ENCODE measurements around the gene CACNA2D3.

Gene CACNA2D3

GRCh38 chr3:54800478-54800877 lies 678.1 kb downstream of the CACNA2D3 start:
- DNase-seq (ENCODE audit: low spot score), result no peak

GRCh38 chr3:54801977-54802376 lies 679.6 kb downstream of the CACNA2D3 start:
- no peak for DNase-seq (ENCODE audit: low spot score)

GRCh38 chr3:54810401-54810800 lies 688.0 kb downstream of the CACNA2D3 start:
- no peak for DNase-seq (ENCODE audit: low spot score)

GRCh38 chr3:54814224-54814623 lies 691.9 kb downstream of the CACNA2D3 start:
- DNase-seq (ENCODE audit: low spot score), result no peak

GRCh38 chr3:54817628-54818027 lies 695.3 kb downstream of the CACNA2D3 start:
- no peak for DNase-seq (ENCODE audit: low spot score)

GRCh38 chr3:54818486-54818885 lies 696.1 kb downstream of the CACNA2D3 start:
- DNase-seq (ENCODE audit: low spot score), result no peak

GRCh38 chr3:54818942-54819341 lies 696.6 kb downstream of the CACNA2D3 start:
- DNase-seq (ENCODE audit: low spot score), result no peak

- DNase-seq (ENCODE audit: low spot score), result no peak
Observed at GRCh38 chr3:54819946-54820345, 697.6 kb downstream of the CACNA2D3 start.

- DNase-seq (ENCODE audit: low spot score), result no peak
Observed at GRCh38 chr3:54822206-54822605, 699.9 kb downstream of the CACNA2D3 start.

GRCh38 chr3:54826251-54826691 lies 703.9 kb downstream of the CACNA2D3 start:
- no peak for DNase-seq (ENCODE audit: low spot score)

- DNase-seq (ENCODE audit: low spot score), result no peak
Observed at GRCh38 chr3:54827056-54827687, 704.8 kb downstream of the CACNA2D3 start.

- DNase-seq (ENCODE audit: low spot score), result no peak
Observed at GRCh38 chr3:54827776-54828175, 705.4 kb downstream of the CACNA2D3 start.

GRCh38 chr3:54830658-54831057 lies 708.3 kb downstream of the CACNA2D3 start:
- no peak for DNase-seq (ENCODE audit: low spot score)

GRCh38 chr3:54831112-54831511 lies 708.8 kb downstream of the CACNA2D3 start:
- DNase-seq (ENCODE audit: low spot score), result no peak

- DNase-seq (ENCODE audit: low spot score), result no peak
Observed at GRCh38 chr3:54832876-54833275, 710.5 kb downstream of the CACNA2D3 start.

GRCh38 chr3:54835701-54836100 lies 713.3 kb downstream of the CACNA2D3 start:
- DNase-seq (ENCODE audit: low spot score), result no peak

- DNase-seq (ENCODE audit: low spot score), result no peak
Observed at GRCh38 chr3:54836871-54837270, 714.5 kb downstream of the CACNA2D3 start.

GRCh38 chr3:54837964-54838363 lies 715.6 kb downstream of the CACNA2D3 start:
- no peak for DNase-seq (ENCODE audit: low spot score)

GRCh38 chr3:54841471-54841870 lies 719.1 kb downstream of the CACNA2D3 start:
- DNase-seq (ENCODE audit: low spot score), result no peak

GRCh38 chr3:54843352-54843751 lies 721.0 kb downstream of the CACNA2D3 start:
- DNase-seq (ENCODE audit: low spot score), result no peak

- DNase-seq (ENCODE audit: low spot score), result no peak
Observed at GRCh38 chr3:54844211-54844610, 721.9 kb downstream of the CACNA2D3 start.

GRCh38 chr3:54845011-54845410 lies 722.7 kb downstream of the CACNA2D3 start:
- no peak for DNase-seq (ENCODE audit: low spot score)

- no peak for DNase-seq (ENCODE audit: low spot score)
Observed at GRCh38 chr3:54845551-54845950, 723.2 kb downstream of the CACNA2D3 start.

GRCh38 chr3:54846119-54846518 lies 723.8 kb downstream of the CACNA2D3 start:
- no peak for DNase-seq (ENCODE audit: low spot score)

All from CD4-positive, alpha-beta T cell treated with Interleukin-6 at 100 ng/mL for 8 hours (primary cell).